Suprapubic skin (tissue), 3 donors: Measurements from ENCODE around the gene COPS3.

Experiments used
- POLR2A ChIP-seq, 2 donors: fragments of 450-650 bp; IDR thresholded peaks; one replicate each; pipeline ENCODE4 v1.6.1; 2017; ENCODE audit warnings: antibody characterized with exemption in 2 of 2, mild to moderate bottlenecking in 2 of 2, moderate library complexity in 2 of 2
- TF ChIP-seq, protein P1 (sequence below), 2 donors: fragments of 200-600 bp in 1 of 2; fragments of 450-650 bp in 1 of 2; sonication (generic) in 1 of 2; IDR thresholded peaks; one replicate each; pipeline ENCODE4 v1.5.1; 2016 to 2019; ENCODE audit warnings: antibody characterized with exemption in 2 of 2, mild to moderate bottlenecking in 1 of 2, moderate library complexity in 1 of 2

DNA sequence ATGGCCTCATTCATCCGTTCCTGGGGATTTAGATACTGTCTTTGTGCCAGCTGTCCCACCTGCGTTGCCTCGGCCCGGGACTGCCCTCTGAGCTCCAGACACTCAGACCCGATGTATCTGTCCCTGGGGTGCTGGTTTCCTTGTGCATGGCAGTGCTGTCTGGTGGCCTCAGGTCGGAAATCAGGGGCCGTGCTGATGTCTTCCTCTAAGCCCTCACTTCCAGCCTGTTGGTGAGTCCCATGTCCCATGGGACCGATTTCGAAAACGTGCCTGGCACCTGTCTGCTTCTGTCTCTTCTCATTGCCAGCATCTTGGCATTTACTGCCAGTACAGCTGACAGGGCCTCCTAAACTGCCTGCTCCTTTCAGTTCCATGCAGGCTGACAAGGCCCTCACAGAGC, 44.2 kb upstream of the COPS3 start:
- TF ChIP-seq, protein P1, sequence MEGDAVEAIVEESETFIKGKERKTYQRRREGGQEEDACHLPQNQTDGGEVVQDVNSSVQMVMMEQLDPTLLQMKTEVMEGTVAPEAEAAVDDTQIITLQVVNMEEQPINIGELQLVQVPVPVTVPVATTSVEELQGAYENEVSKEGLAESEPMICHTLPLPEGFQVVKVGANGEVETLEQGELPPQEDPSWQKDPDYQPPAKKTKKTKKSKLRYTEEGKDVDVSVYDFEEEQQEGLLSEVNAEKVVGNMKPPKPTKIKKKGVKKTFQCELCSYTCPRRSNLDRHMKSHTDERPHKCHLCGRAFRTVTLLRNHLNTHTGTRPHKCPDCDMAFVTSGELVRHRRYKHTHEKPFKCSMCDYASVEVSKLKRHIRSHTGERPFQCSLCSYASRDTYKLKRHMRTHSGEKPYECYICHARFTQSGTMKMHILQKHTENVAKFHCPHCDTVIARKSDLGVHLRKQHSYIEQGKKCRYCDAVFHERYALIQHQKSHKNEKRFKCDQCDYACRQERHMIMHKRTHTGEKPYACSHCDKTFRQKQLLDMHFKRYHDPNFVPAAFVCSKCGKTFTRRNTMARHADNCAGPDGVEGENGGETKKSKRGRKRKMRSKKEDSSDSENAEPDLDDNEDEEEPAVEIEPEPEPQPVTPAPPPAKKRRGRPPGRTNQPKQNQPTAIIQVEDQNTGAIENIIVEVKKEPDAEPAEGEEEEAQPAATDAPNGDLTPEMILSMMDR (IDR thresholded peaks at IDR 0.05): no peak
- no peak for TF ChIP-seq POLR2A (IDR thresholded peaks at IDR 0.05)
